Measurements from ENCODE around the gene MAS1L.

- TF ChIP-seq ATF2 (tag by site-specific recombination; IDR thresholded peaks at IDR 0.05; ENCODE audit: low read depth) = no peak
- TF ChIP-seq CTCF (tag by site-specific recombination; IDR thresholded peaks at IDR 0.05) = no peak
- no peak for TF ChIP-seq ZNF510 (tag by site-specific recombination; IDR thresholded peaks at IDR 0.05; ENCODE audit: insufficient replicate concordance)
- no peak for TF ChIP-seq PBX3 (CRISPR knock-in tag; IDR thresholded peaks at IDR 0.05)
Observed at GRCh38 chr6:29483186-29483585, 4.6 kb downstream of the MAS1L start.
